Melanocyte of skin (primary cell): Measurements from ENCODE around the gene TOB2. TPM values are rescaled to one million over a fixed set of nuclear protein-coding genes. Genes with fewer than 3 reads are reported as not detected.

Experiments used
- total RNA-seq, 2 donors: library from RNA; depleted of rRNA; stranded (reverse); fragments of >200 nt; gene quantifications; 2 replicates each; pipeline ENCODE4 v1.2.3, GENCODE V29; 2012

The TOB2 gene, protein sequence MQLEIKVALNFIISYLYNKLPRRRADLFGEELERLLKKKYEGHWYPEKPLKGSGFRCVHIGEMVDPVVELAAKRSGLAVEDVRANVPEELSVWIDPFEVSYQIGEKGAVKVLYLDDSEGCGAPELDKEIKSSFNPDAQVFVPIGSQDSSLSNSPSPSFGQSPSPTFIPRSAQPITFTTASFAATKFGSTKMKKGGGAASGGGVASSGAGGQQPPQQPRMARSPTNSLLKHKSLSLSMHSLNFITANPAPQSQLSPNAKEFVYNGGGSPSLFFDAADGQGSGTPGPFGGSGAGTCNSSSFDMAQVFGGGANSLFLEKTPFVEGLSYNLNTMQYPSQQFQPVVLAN
- 10 to 100 TPM; 15.5 to 17.0 TPM for total RNA-seq

DNA sequence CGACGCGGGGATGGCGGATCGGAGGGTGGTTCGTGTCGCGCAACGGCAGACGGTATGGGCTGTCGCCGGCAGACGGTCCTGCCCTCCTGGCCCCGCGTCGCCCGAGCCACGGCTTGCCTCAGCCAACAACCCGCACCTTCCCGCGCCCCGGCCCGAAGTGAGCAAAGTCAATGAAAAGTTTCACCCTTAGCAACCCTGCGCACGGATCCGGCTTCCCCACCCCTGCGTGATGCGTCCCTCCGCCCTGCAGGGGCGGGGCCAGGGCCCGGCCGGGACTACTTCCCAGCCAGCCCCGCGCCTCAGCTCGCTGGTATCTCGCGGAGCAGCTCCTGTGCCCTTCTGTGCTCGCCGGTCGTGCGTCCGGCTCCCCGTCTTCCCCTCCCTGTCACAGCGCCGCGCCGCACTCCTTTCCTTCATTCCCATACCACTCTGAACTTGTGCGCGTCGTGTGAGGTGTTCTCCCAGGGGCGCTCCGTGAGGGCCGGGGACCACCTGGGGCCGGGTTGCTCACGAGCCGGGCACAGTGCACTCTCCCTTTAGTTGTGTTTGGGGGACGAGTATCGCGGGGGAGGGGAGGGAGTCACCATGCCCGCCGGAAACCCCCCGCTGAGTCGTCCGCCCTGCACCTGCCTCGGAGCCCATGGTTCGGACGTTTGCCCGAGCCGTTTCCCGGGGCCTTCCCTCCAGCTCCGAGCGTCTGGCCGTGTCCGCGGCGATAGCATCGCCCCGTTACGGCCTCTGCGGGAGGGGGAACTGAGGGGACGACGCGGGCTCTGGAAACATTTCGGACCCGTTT, at the start of gene TOB2:
TSS of gene TOB2 (minus strand) at position 163 of the 796 bp plus-strand sequence. CDS start 9,456 bp downstream, outside the sequence.

DNA sequence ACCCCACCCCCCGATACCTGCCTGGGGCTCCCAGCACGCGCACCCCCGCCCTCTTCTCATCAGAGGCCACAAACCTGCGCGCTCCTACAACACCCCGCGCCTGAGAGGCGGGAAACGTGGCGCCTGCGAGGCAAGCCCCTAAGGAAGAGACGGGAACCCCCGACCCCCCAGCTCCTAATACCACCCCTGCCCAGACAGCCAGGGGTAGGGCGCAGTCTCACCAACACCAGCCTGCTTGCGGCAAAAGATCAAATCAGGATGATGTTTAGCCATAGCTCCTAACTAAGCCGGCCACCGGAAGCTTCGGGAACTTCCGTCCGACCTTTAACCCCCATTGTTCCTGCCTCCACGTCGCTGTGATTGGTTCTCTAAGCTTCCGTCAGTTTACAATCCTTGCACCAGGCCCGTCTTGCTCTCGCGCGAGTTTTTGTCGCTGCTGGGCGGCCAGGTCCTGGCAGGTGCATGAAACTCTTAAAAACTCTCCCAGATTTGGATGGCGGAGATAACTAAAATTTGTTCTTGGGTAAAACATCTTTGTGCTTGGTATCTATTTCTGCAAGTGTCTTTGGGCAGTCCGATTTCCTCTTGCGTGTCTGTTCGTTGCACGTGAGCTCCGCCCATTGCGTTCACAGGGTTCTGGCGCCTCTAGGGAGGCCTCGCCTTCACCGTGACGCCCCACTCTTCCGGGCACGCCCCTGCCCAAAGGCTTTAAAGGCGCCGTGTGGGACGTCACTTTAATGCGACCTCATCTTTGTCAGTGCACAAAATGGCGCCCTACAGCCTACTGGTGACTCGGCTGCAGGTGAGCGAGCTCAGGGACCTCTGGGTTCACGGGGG, 22.0 kb upstream of the TOB2 start, which contains the start of the genes ACO2 and PHF5A:
TSS of gene ACO2 (plus strand) at position 737 of the 837 bp plus-strand sequence. CDS start at position 767, 30 bp downstream.
TSS of gene PHF5A (minus strand) at position 312 of the 837 bp plus-strand sequence. CDS start at position 273, 39 bp downstream.

Other genes with a start within 250 kb of the TOB2 start
- gene L3MBTL2, start 241.5 kb downstream of the TOB2 start, total RNA-seq = 10 to 100 TPM; 31.0 to 37.6 TPM
- gene CHADL, start 205.9 kb downstream of the TOB2 start, total RNA-seq = under 1 TPM; 0.33 to 0.34 TPM
- gene RANGAP1, start 160.6 kb downstream of the TOB2 start, total RNA-seq = 10 to 100 TPM; 49.6 to 95.2 TPM
- 10 to 100 TPM; 37.2 to 41.3 TPM for gene ZC3H7B, start 145.3 kb downstream of the TOB2 start, total RNA-seq
- 1 to 10 TPM; 3.0 to 3.8 TPM for gene TEF, start 64.9 kb downstream of the TOB2 start, total RNA-seq
- 10 to 100 TPM; 23.1 to 51.0 TPM for gene PHF5A, start 21.9 kb upstream of the TOB2 start, total RNA-seq
- 10 to 100 TPM; 72.3 to 86.4 TPM for gene ACO2, start 22.3 kb upstream of the TOB2 start, total RNA-seq
- gene POLR3H, start 97.7 kb upstream of the TOB2 start, total RNA-seq = 10 to 100 TPM; 18.2 to 33.0 TPM
- not detected for gene CSDC2, start 114.2 kb upstream of the TOB2 start, total RNA-seq
- 10 to 100 TPM; 13.4 to 14.3 TPM for gene PMM1, start 143.0 kb upstream of the TOB2 start, total RNA-seq
- gene DESI1, start 174.2 kb upstream of the TOB2 start, total RNA-seq = 10 to 100 TPM; 15.8 to 22.3 TPM
- 100 to 1,000 TPM; 229 to 327 TPM for gene XRCC6, start 174.5 kb upstream of the TOB2 start, total RNA-seq
- gene SNU13, start 242.1 kb upstream of the TOB2 start, total RNA-seq = 100 to 1,000 TPM in 1 of 2 donors, 10 to 100 TPM in 1; 76.7 to 111 TPM